Measurements from ENCODE around the gene RSPH9. TPM values are rescaled to one million over a fixed set of nuclear protein-coding genes. Genes with fewer than 3 reads are reported as not detected.

Gene RSPH9
- total and polyA plus RNA-seq, 2 experiments from 2014 or later = 0.10 to 0.39 TPM

GRCh38 chr6:43698584-43699349, 53.9 kb downstream of the RSPH9 start:
- Histone ChIP-seq H4K20me1 (replicated peaks; ENCODE audit: insufficient read depth) (no peaks in the 10 kb centered on the region), H3K36me3 (ENCODE audit: insufficient read depth) (no peaks in the 10 kb centered on the region), H2AFZ (peak overlapping the region; percentile 74), H3K4me1 (ENCODE audit: insufficient read depth) (peaks cover 54% of the 10 kb centered on the region), H3K27ac (ENCODE audit: low read depth) (no peak overlapping the region), H3F3A (replicated peaks; ENCODE audit: low read depth) (no peaks in the 10 kb centered on the region; the same call in 1 of the 2 replicates), H3K4me2 (peak overlapping the region; percentile 30; the same call in 1 of the 2 replicates), H3K27me3 (ENCODE audit: insufficient read depth) (no peaks in the 10 kb centered on the region), H3K79me2 (replicated peaks; ENCODE audit: insufficient read depth) (no peaks in the 10 kb centered on the region), H3K4me3 (no peak overlapping the region), H3K9me2 (ENCODE audit: insufficient read depth) (no peaks in the 10 kb centered on the region)
- Mint-ChIP-seq H3K36me3 (ENCODE audit: low read depth) (no peaks in the 10 kb centered on the region), H3K9me3 (no peaks in the 10 kb centered on the region; the same call in 2 of the 3 replicates), H3K27ac (peak overlapping the region; percentile 89), H3K27me3 (ENCODE audit: insufficient read depth, low read depth, poor library complexity) (peaks cover 11% of the 10 kb centered on the region), H3K4me3 (no peak overlapping the region; the same call in 2 of the 3 replicates), H3K4me1 (peaks cover 66% of the 10 kb centered on the region)
- ATAC-seq (no peak), DNase-seq (ENCODE audit: low spot score) (peak; percentile 27)
- TF ChIP-seq STAT1 (IDR thresholded peaks at IDR 0.05; ENCODE audit: unreplicated experiment) (no peak), ZNF462 (CRISPR knock-in tag; IDR thresholded peaks at IDR 0.05) (no peak), ZNF114 (CRISPR knock-in tag; IDR thresholded peaks at IDR 0.05) (no peak), ZNF331 (CRISPR knock-in tag; IDR thresholded peaks at IDR 0.05; ENCODE audit: low read depth) (no peak), CTCF (conservative IDR thresholded peaks at IDR 0.05; ENCODE audit: low read depth in 2 of 2) (no peak), CREB1 (CRISPR knock-in tag; IDR thresholded peaks at IDR 0.05; ENCODE audit: low read depth) (no peak), POLR2AphosphoS5 (IDR thresholded peaks at IDR 0.05; ENCODE audit: low read depth) (no peak), EZH2 (IDR thresholded peaks at IDR 0.05; ENCODE audit: low read depth, unreplicated experiment) (no peak), NANOG (IDR thresholded peaks at IDR 0.05; ENCODE audit: borderline replicate concordance) (no peak), EZH2phosphoT487 (IDR thresholded peaks at IDR 0.05; ENCODE audit: unreplicated experiment) (no peak), JUNB (IDR thresholded peaks at IDR 0.05; ENCODE audit: unreplicated experiment) (no peak)
- TF ChIP-seq, protein P1, sequence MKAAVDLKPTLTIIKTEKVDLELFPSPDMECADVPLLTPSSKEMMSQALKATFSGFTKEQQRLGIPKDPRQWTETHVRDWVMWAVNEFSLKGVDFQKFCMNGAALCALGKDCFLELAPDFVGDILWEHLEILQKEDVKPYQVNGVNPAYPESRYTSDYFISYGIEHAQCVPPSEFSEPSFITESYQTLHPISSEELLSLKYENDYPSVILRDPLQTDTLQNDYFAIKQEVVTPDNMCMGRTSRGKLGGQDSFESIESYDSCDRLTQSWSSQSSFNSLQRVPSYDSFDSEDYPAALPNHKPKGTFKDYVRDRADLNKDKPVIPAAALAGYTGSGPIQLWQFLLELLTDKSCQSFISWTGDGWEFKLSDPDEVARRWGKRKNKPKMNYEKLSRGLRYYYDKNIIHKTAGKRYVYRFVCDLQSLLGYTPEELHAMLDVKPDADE (IDR thresholded peaks at IDR 0.05) = no peak
- TF ChIP-seq, protein P2, sequence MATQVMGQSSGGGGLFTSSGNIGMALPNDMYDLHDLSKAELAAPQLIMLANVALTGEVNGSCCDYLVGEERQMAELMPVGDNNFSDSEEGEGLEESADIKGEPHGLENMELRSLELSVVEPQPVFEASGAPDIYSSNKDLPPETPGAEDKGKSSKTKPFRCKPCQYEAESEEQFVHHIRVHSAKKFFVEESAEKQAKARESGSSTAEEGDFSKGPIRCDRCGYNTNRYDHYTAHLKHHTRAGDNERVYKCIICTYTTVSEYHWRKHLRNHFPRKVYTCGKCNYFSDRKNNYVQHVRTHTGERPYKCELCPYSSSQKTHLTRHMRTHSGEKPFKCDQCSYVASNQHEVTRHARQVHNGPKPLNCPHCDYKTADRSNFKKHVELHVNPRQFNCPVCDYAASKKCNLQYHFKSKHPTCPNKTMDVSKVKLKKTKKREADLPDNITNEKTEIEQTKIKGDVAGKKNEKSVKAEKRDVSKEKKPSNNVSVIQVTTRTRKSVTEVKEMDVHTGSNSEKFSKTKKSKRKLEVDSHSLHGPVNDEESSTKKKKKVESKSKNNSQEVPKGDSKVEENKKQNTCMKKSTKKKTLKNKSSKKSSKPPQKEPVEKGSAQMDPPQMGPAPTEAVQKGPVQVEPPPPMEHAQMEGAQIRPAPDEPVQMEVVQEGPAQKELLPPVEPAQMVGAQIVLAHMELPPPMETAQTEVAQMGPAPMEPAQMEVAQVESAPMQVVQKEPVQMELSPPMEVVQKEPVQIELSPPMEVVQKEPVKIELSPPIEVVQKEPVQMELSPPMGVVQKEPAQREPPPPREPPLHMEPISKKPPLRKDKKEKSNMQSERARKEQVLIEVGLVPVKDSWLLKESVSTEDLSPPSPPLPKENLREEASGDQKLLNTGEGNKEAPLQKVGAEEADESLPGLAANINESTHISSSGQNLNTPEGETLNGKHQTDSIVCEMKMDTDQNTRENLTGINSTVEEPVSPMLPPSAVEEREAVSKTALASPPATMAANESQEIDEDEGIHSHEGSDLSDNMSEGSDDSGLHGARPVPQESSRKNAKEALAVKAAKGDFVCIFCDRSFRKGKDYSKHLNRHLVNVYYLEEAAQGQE (IDR thresholded peaks at IDR 0.05; ENCODE audit: unreplicated experiment) = no peak

All from GM23338 (cell line).